H1 (cell line): Measurements from ENCODE around the gene HS1BP3. TPM values are rescaled to one million over a fixed set of nuclear protein-coding genes. Genes with fewer than 3 reads are reported as not detected.

ENCODE experiments used
- CTCF ChIA-PET: fragments of 300-600 bp; sonication (Branson Sonifier 250); formaldehyde crosslinking; loops from one replicate; lab custom pipeline; 2021; ENCODE audit not compliant: partially characterized antibody; lab: Charles Lee
- POLR2A ChIA-PET: fragments of 300-600 bp; sonication (Branson Sonifier 250); formaldehyde crosslinking; loops from one replicate; lab custom pipeline; 2021; ENCODE audit warnings: inconsistent platforms; ENCODE audit not compliant: partially characterized antibody; lab: Charles Lee
- DNase-seq, 2 experiments: peaks; one replicate each; pipeline versions ENCODE4 v3.0.0 to v3.0.0-alpha.2; 2010 to 2022; ENCODE audit warnings: low spot score in 2 of 2, low read depth in 1 of 2, mixed read lengths in 1 of 2
- FAIRE-seq: peaks from 2 replicates; lab custom pipeline; 2011; peaks lifted over from hg19 to GRCh38; lab: Jason Lieb, UNC
- H2AFZ ChIP-seq: 2 replicates; pipeline ENCODE4 v1.8.1; 2012; ENCODE audit warnings: low read length, inconsistent platforms
- H2AK5ac ChIP-seq: 2 replicates; pipeline ENCODE4 v1.6.1; 2013; ENCODE audit warnings: low read depth, low read length
- H2BK120ac ChIP-seq: replicated peaks from 2 replicates; pipeline ENCODE3; 2013; ENCODE audit warnings: low read depth, low read length, inconsistent platforms
- H2BK12ac ChIP-seq: 2 replicates; pipeline ENCODE4 v1.6.1; 2013; ENCODE audit warnings: low read depth, low read length
- H2BK15ac ChIP-seq: 2 replicates; pipeline ENCODE4 v1.6.1; 2013; ENCODE audit warnings: low read length
- H2BK20ac ChIP-seq: 2 replicates; pipeline ENCODE4 v1.6.1; 2013; ENCODE audit warnings: low read length
- H2BK5ac ChIP-seq: 2 replicates; pipeline ENCODE4 v1.6.1; 2013; ENCODE audit warnings: low read depth, low read length
- H3K14ac ChIP-seq: 2 replicates; pipeline ENCODE4 v1.6.1; 2013; ENCODE audit warnings: inconsistent platforms; ENCODE audit not compliant: insufficient read length
- H3K18ac ChIP-seq: 2 replicates; pipeline ENCODE4 v1.6.1; 2013; ENCODE audit warnings: low read length; ENCODE audit errors: extremely low read depth
- H3K23ac ChIP-seq: 2 replicates; pipeline ENCODE4 v1.6.1; 2013; ENCODE audit warnings: inconsistent platforms; ENCODE audit not compliant: insufficient read length
- H3K23me2 ChIP-seq: 2 replicates; pipeline ENCODE4 v1.6.1; 2013; ENCODE audit warnings: low read depth, low read length
- H3K27ac ChIP-seq: 2 replicates; pipeline ENCODE4 v1.6.1; 2011; ENCODE audit warnings: low read depth, low read length, inconsistent platforms
- H3K27me3 ChIP-seq, 4 experiments: replicated peaks in 1 of 4; 1 replicate in 1 of 4; 2 replicates in 3 of 4; pipeline versions ENCODE4 v1.6.1 to v1.8.1; 2011 to 2013; ENCODE audit warnings: low read length in 3 of 4, mild to moderate bottlenecking in 3 of 4, inconsistent platforms in 2 of 4, mixed read lengths in 2 of 4, moderate library complexity in 1 of 4; ENCODE audit not compliant: control insufficient read depth in 3 of 4, insufficient read depth in 3 of 4; ENCODE audit errors: extremely low read depth in 1 of 4
- H3K36me3 ChIP-seq, 4 experiments: 2 replicates each; pipeline versions ENCODE4 v1.6.1 to v1.8.1; 2011 to 2013; ENCODE audit warnings: mild to moderate bottlenecking in 4 of 4, low read length in 3 of 4, moderate library complexity in 2 of 4, control low read depth in 1 of 4, inconsistent platforms in 1 of 4; ENCODE audit not compliant: insufficient read depth in 4 of 4, control insufficient read depth in 2 of 4
- H3K4ac ChIP-seq: replicated peaks from 2 replicates; pipeline ENCODE3; 2013; ENCODE audit warnings: low read length, low read depth, mixed read lengths, inconsistent platforms; ENCODE audit not compliant: insufficient read length
- H3K4me1 ChIP-seq, 4 experiments: replicated peaks in 1 of 4; 1 replicate in 1 of 4; 2 replicates in 3 of 4; pipeline versions ENCODE4 v1.6.1 to v1.8.1; 2011 to 2013; ENCODE audit warnings: low read length in 3 of 4, inconsistent platforms in 2 of 4, mixed read lengths in 1 of 4; ENCODE audit not compliant: insufficient read depth in 4 of 4, control insufficient read depth in 3 of 4
- H3K4me2 ChIP-seq, 2 experiments: 2 replicates each; pipeline versions ENCODE4 v1.6.1 to v1.8.1; 2011 to 2013; ENCODE audit warnings: low read depth in 2 of 2, low read length in 2 of 2, control low read depth in 1 of 2, inconsistent platforms in 1 of 2, mild to moderate bottlenecking in 1 of 2; ENCODE audit not compliant: insufficient read depth in 1 of 2
- H3K4me3 ChIP-seq, 4 experiments: fragments of 200-600, 300-600 bp in 1 of 4; sonication (generic), shearing (Covaris generic), sonication (Bioruptor Twin) in 1 of 4; 2 replicates each; pipeline versions ENCODE4 v1.5.1 to v1.8.1; 2011 to 2016; ENCODE audit warnings: low read length in 4 of 4, low read depth in 3 of 4, control low read depth in 2 of 4, inconsistent platforms in 2 of 4, mild to moderate bottlenecking in 2 of 4, mixed read lengths in 1 of 4, moderate library complexity in 1 of 4; ENCODE audit not compliant: insufficient read depth in 2 of 4; ENCODE audit errors: extremely low read depth in 1 of 4
- H3K56ac ChIP-seq: replicated peaks from 2 replicates; pipeline ENCODE3; 2013; ENCODE audit warnings: low read depth, mild to moderate bottlenecking, mixed read lengths, low read length, inconsistent platforms; ENCODE audit not compliant: insufficient read length
- H3K79me1 ChIP-seq: 2 replicates; pipeline ENCODE4 v1.6.1; 2013; ENCODE audit warnings: low read depth, low read length, control low read depth
- H3K79me2 ChIP-seq, 2 experiments: 2 replicates each; pipeline versions ENCODE4 v1.6.1 to v1.8.1; 2012 to 2013; ENCODE audit warnings: low read length in 2 of 2, mild to moderate bottlenecking in 2 of 2, inconsistent platforms in 1 of 2; ENCODE audit not compliant: insufficient read depth in 2 of 2, control insufficient read depth in 1 of 2
- H3K9ac ChIP-seq, 4 experiments: replicated peaks in 1 of 4; 1 replicate in 1 of 4; 2 replicates in 3 of 4; pipeline versions ENCODE4 v1.6.1 to v1.8.1; 2011 to 2013; ENCODE audit warnings: low read depth in 3 of 4, low read length in 3 of 4, control low read depth in 2 of 4, mild to moderate bottlenecking in 2 of 4, moderate library complexity in 2 of 4, inconsistent platforms in 1 of 4; ENCODE audit errors: extremely low read depth in 1 of 4
- H3K9me3 ChIP-seq, 2 experiments: 2 replicates each; pipeline versions ENCODE4 v1.6.1 to v1.8.1; 2012 to 2013; ENCODE audit warnings: mild to moderate bottlenecking in 2 of 2, moderate library complexity in 2 of 2, control low read depth in 1 of 2, inconsistent platforms in 1 of 2, low read depth in 1 of 2, low read length in 1 of 2, mixed read lengths in 1 of 2; ENCODE audit not compliant: insufficient read depth in 2 of 2
- H4K20me1 ChIP-seq, 2 experiments: replicated peaks in 1 of 2; 2 replicates each; pipeline versions ENCODE3 to v1.8.1; 2011 to 2013; ENCODE audit warnings: inconsistent platforms in 2 of 2, low read length in 2 of 2, mild to moderate bottlenecking in 1 of 2; ENCODE audit not compliant: insufficient read depth in 2 of 2, control insufficient read depth in 1 of 2
- H4K5ac ChIP-seq: 2 replicates; pipeline ENCODE4 v1.6.1; 2013; ENCODE audit warnings: low read length, low read depth, mixed read lengths, inconsistent platforms; ENCODE audit not compliant: insufficient read length
- H4K8ac ChIP-seq: 2 replicates; pipeline ENCODE4 v1.8.0; 2013; ENCODE audit warnings: mild to moderate bottlenecking, moderate library complexity, low read length, inconsistent platforms; ENCODE audit not compliant: insufficient read depth; ENCODE audit errors: extremely low read depth
- H4K91ac ChIP-seq: replicated peaks from 2 replicates; pipeline ENCODE3; 2013; ENCODE audit warnings: low read length, mixed read lengths, inconsistent platforms; ENCODE audit not compliant: insufficient read length
- WGBS, 2 experiments: shearing (Covaris generic) in 1 of 2; methylation state at CpG; one replicate each; pipeline versions ENCODE4 v1.1.6 to v1.1.7; 2013 to 2015; ENCODE audit warnings: low lambda C conversion rate in 2 of 2, mixed read lengths in 2 of 2, inconsistent platforms in 1 of 2, low coverage in 1 of 2, missing lambda C conversion rate in 1 of 2; ENCODE audit not compliant: insufficient replicate concordance in 2 of 2, insufficient coverage in 1 of 2, insufficient read length in 1 of 2; ENCODE audit errors: extremely low coverage in 1 of 2, missing lambda C conversion rate in 1 of 2; 5-methylcytosine and 5-hydroxymethylcytosine counted together
- polyA plus RNA-seq, 7 experiments: library from polyadenylated mRNA; depleted of rRNA in 3 of 7; stranded (reverse) in 5 of 7; unstranded in 2 of 7; fragments of >200 nt in 5 of 7; fragments of 200-250 nt in 2 of 7; gene quantifications; 1 replicate in 5 of 7; 2 replicates in 1 of 7; 4 replicates in 1 of 7; pipeline versions ENCODE4 v1.2.1 to v1.2.3, GENCODE V29; 2011 to 2013; ENCODE audit warnings: missing spikeins in 2 of 7, mixed read lengths in 2 of 7
- total RNA-seq: library from RNA; stranded (reverse); fragmentation: NEBNext Ultra II Directional; extraction: Animal tissue kit (Norgen Biotek cat#: 25700); gene quantifications from 2 replicates; pipeline ENCODE4 v1.2.1, GENCODE V29; 2021
- TF ChIP-seq, protein P1 (sequence below): IDR thresholded peaks from 2 replicates; pipeline ENCODE4 v1.6.1; 2012; ENCODE audit warnings: inconsistent platforms

HS1BP3 gene
- total and polyA plus RNA-seq, 2 of the 8 experiments (the other 6 are each of a cell fraction or from before 2014, with no cell fraction given) = 11.1 to 11.3 TPM

DNA sequence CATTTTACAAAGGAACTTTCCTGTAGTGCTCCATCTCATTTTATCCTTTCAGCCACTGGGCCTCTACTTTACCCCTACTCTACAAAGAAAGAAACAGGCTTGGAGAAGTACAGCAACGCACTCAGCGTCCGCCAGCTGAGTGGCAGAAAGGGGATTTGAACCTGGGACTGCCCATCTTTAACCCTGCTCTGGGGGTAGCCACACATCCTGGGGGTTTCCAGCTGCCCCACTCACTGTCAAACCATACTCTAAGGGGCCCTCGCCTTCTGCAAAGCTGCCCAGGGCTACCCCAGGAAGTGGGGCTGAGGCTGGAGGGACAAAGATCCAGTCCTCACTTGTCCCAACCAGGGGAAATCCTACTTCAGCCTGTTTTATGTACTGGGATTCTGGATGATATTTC lies 17.9 kb downstream of the HS1BP3 start:
- Histone ChIP-seq H4K5ac (no peak overlapping the region), H3K27ac (no peak overlapping the region), H3K23ac (no peak overlapping the region), H3K4me1 (peaks cover 0 to 8% (median 3%) of the 10 kb centered on the region in 4 experiments; a peak in 4 of 7 replicates), H2BK20ac (no peak overlapping the region), H3K79me1 (peaks cover 3% of the 10 kb centered on the region), H3K14ac (no peak overlapping the region), H3K36me3 (no peaks in the 10 kb centered on the region), H3K9me3 (no peaks in the 10 kb centered on the region), H2AK5ac (no peak overlapping the region), H2BK12ac (no peak overlapping the region), H3K9ac (no peak overlapping the region), H3K4me3 (no peak overlapping the region), H3K79me2 (no peaks in the 10 kb centered on the region), H3K4ac (no peak overlapping the region), H2BK15ac (no peak overlapping the region), H3K27me3 (no peaks in the 10 kb centered on the region), H4K8ac (no peak overlapping the region), H3K56ac (no peak overlapping the region), H2BK120ac (no peak overlapping the region), H2AFZ (no peak overlapping the region), H3K4me2 (no peak overlapping the region), H3K23me2 (no peaks in the 10 kb centered on the region), H4K91ac (no peak overlapping the region), H4K20me1 (no peaks in the 10 kb centered on the region), H2BK5ac (no peak overlapping the region), H3K18ac (no peak overlapping the region)
- FAIRE-seq (no peak), DNase-seq (no peak)
- POLR2A ChIA-PET = interaction anchor here (0.7 to 4.8 kb wide), 3 partner anchors 34 to 186 kb away, joined by 3 to 57 read pairs (median 3); partner anchors contain the start of gene RHOB
- CTCF ChIA-PET = interaction anchor here (0.7 to 17.7 kb wide), 18 partner anchors 9 to 260 kb away, joined by 3 to 367 read pairs (median 18); partner anchors contain the start of gene RHOB
- WGBS, 2 experiments = 86% methylated on average over 4 of the region's 4 CpGs; no CpG with 5 or more reads in 1 of the 2 experiments
- TF ChIP-seq, protein P1, sequence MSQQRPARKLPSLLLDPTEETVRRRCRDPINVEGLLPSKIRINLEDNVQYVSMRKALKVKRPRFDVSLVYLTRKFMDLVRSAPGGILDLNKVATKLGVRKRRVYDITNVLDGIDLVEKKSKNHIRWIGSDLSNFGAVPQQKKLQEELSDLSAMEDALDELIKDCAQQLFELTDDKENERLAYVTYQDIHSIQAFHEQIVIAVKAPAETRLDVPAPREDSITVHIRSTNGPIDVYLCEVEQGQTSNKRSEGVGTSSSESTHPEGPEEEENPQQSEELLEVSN = no peak
